GM19467 (cell line): Measurements from ENCODE around the gene LURAP1L.

Experiments used
- ATAC-seq: cut with Tn5 transposase; IDR thresholded peaks from one replicate; pipeline ENCODE4 v1.9.1; 2021; ENCODE audit warnings: mild to moderate bottlenecking, moderate library complexity; ENCODE audit not compliant: unreplicated experiment

Gene LURAP1L

GRCh38 chr9:12812710-12813109 lies 37.9 kb downstream of the LURAP1L start:
- no peak for ATAC-seq

GRCh38 chr9:12813533-12813932 lies 38.7 kb downstream of the LURAP1L start:
- no peak for ATAC-seq

DNA sequence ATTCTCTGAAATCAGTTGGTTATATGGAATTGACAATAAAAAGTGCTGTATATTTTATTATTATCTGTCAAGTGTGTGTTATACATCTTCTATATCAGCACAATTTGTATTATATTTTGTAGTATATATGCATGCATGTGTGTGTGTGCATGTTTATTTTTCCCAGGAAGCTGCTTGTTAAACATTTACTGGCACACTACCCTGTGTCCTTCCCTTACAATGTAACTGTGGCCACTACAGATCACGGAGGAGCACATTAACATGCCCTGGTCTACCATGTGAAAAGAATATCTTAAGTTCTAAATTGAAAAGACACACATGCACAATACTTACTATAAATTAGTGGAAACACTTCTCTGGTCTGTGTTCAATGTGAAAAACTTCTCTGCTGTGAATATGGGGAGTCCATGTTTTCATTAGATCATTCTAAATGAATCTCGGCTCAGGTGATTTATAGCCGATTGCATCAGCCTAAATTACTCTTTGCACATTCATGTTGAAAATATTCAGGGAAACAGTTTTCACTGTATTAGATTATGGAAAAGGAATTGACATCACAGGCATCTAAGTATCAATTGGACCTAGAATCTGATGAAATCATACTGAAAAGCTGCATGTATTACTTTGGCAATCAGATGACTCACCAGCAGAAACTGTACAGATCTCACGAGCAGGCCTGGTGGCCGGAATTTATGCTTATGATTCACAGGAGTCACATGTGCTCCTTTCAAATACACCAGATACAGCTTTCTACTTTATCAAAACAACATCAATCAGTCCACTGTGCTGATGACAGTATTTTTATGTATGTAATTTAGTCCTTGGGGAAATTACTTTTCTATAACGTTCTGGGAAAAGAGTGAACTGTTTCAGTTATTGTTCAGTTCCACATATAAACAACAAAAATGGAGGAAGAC lies 39.4 kb downstream of the LURAP1L start:
- ATAC-seq, result no peak

DNA sequence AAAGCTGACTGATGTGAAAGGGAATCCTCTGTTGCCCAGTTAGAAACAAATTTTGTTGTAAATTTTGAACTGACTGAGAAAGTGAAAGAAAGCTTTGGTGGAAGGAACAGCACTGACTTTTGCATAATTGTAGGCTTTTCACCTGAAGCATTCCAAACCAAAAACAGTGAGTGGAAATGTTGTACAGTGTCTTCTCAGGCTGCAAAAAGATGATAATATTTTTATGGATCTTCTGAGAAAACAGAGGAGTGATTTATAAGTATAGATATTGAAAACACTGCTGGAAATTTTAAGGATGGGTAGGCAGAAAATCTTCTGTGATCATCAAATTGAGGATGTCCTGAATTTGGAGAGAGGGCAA lies 40.0 kb downstream of the LURAP1L start:
- no peak for ATAC-seq

GRCh38 chr9:12815888-12816287 lies 41.1 kb downstream of the LURAP1L start:
- no peak for ATAC-seq

DNA sequence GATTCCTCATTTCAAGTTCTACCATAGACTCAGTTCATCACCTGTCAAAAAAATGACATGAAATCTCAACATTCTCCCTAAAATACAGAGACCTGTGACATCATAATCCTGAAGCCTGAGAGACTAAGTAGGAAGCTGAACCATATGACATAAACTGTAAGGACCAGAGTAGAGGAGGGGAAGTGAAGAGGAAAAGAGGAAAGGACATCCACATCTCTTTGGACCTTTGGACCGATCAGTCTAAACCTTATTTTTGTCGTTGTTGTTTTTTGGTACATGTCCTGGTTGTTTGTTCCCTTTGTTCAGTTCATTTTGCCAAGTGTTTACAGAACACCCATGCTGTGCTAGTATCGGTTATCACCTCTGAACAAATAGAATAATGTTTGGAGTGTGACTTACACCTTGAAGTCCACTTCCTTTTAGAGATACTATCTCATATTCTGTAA lies 41.9 kb downstream of the LURAP1L start:
- no peak for ATAC-seq

GRCh38 chr9:12817702-12818101 lies 42.9 kb downstream of the LURAP1L start:
- ATAC-seq, result no peak

DNA sequence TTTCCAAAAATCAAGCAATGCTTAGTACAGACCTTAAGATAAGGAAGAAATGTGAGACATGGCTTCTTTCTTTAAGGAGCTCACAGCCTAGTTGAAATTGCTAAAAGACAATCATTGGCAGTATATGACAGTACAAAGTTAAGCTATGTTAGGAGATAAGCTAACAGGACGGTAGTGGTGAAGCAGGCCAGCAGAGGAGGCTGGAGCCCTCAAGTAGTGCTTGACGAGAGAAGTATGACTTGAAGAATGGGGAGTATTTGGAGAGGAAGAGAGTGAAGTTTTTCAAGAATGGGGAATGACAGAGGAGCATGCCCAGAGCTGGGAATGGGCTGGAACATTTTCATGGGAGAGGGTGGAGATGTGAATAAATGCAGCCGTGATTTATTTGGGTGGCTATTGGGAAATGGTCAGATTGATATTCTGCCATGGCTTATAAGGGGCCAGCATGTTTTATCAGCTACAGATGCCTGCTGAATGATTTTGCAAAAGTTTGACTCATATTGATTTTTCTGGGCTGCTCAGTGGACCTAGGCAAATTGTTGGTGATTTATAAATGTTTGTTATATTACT lies 43.7 kb downstream of the LURAP1L start:
- ATAC-seq, result no peak

DNA sequence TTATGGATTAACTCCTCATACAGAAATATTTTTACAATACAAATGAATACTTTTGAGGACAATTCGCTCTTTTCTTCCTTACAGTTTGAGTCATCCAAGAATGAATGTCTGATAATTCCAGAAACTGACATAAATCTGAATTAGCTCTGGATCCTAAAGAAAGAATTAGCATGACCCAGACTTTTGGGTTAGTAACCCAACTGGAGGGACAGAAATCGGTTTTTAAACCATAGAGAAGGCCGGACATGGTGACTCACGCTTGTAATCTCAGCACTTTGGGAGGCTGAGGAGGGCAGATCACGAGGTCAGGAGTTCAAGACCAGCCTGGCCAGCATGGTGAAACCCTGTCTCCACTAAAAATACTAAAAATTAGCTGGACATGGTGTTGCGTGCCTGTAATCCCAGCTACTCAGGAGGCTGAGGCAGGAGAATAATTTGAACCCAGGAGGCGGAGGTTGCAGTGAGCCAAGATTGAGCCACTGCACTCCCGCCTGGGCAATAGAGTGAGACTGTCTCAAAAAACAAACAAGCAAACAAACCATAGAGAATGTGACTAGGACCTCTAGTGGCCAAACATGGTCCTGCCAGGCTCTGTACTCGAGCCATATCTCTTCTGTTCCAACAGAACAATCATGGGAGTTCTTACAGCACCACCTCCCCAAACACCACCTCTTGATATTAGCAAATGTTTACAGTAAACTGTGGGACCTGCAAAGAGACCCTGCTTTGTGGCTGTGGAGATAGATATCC lies 44.8 kb downstream of the LURAP1L start:
- ATAC-seq, result no peak

DNA sequence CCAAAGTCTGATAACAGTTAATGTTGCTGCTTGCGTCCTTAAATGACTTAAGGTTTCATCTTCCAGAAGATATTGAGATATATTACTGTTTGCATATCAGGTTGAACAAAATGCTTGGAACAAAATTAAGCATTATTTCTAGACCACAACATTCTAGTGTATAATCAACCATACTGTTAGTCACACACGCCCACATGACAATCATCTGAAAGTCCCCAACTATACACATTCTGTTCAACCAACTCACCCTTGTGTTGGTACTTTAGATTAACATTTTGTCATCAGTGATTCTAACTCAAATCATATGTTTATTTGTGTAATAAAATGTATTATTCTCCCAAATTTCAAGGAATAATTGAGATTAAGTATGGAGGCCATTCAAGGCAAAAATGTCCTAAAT lies 47.3 kb downstream of the LURAP1L start:
- ATAC-seq, result no peak

DNA sequence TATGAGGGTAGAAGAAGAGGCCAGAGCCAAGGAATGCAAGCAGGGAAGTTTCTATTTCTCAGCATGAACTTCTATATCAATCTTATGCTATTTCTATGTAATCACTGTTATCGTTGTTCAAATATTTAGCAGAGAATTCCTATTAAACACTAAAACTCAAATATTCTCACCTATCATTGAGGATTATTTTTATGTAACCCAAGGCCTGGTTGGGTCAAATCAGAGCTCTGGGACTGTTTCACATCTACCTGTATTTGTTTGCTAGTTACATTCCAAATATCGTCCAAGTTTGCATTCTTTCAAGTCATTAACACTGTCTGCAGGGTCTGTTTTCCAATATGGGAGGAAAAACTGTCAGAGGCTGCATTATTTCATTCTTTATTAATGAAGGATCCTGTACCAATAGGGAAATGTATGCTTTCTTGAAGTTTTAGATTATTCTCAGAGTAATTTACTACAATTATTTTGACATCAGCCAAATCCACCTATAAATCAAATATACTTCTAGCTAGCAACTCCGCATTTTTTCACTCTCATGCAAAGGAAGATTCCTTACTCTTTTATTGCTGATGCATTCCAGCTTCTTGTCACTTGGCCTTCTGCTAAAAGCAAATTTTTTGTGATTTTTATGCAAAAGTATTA lies 52.2 kb downstream of the LURAP1L start:
- no peak for ATAC-seq

- ATAC-seq, result no peak
Observed at GRCh38 chr9:12833701-12834100, 58.9 kb downstream of the LURAP1L start.

GRCh38 chr9:12838546-12838945 lies 63.7 kb downstream of the LURAP1L start:
- ATAC-seq, result no peak

DNA sequence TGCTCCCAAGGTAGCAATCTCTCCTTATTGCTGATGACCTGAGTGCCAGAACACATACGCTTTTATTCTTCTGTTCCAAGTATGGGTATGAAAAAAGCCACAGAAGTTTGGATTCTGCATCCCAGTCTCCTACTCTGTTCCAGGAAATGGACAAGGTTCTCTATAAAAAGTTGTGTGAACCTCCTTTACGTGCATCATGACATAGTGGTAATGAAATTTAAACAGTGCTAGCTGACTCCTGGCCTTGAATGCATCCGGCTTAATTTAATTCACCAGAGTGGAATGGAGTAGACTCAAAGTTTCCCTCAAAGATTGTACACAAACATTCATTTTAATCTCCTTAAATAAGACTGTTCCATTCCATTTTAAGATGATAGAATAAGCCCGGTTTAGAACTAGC lies 68.9 kb downstream of the LURAP1L start:
- no peak for ATAC-seq

- no peak for ATAC-seq
Observed at GRCh38 chr9:12846035-12846434, 71.2 kb downstream of the LURAP1L start.

- no peak for ATAC-seq
Observed at GRCh38 chr9:12847561-12847960, 72.7 kb downstream of the LURAP1L start.

GRCh38 chr9:12849486-12850003 lies 74.7 kb downstream of the LURAP1L start:
- ATAC-seq, result no peak

DNA sequence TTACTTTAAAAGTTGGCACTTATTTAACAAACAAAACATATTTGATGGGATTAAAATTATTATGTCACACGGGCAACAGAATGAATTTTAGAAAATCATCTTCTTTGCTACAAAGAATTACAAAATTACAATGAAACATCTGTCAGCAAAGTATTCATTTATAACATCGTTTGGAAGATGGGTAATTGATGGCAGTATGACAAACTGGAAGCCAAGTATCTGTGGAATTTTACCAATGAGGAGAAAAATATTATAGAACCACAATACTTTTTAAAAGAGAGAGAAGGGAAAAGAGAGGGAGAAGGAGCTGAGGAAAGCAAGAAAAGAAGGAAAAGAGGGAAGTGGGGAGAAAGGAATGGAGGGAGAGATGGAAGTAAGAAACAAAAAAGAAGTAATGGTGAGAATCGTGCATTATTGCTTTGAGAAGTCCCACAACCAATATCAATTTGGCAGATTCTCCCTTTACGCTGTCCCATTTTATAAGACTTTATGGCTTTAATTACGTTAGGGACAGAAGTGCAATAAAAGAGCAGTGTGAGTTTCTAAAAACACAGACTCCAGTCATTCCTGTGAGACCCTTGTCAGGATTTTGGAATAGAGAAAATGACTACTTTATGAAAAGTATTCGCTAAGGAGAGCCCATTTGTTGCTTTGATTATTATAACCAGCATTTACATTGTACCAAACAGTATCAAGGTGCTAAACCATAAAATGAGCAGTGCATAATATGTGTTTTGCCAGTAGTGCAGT lies 76.7 kb downstream of the LURAP1L start:
- no peak for ATAC-seq

DNA sequence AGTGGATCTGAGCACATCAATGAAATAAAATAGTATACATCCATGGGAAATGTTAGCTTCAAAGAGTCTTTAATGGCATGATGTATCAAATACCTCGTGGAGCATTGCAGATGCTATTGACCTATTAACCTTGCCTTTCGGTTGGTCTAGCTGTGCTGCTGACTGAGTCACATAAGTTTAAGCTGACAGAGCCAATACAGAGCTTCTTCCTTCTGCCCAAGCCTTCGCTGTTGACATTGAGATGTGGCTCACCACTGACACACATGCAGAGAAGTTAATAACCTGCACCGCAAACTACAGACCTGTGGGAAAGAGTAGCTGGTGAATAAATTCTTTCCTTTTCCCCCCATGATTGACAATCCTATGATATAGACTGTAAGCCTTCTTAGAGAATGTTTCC lies 78.2 kb downstream of the LURAP1L start:
- ATAC-seq, result no peak

DNA sequence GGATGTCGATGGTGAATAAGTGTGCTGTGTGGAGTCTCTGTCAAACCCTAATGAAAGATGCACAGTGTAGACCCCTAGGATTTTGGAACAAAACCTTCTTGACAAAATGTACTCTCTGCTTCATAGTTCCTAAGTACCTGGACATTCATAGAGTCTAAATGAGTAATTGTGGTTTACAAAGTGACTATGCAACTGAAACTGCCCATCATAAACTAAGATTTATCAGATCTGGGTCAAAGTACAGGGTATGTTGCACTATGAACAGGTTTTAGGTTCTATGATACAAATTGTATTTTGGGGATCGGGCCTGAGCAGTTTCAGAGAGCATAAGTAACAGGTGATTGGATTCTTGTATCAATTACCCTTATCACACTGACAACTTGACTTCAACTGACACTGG lies 79.4 kb downstream of the LURAP1L start:
- no peak for ATAC-seq
